ENCODE results near the gene CADM2.

DNA sequence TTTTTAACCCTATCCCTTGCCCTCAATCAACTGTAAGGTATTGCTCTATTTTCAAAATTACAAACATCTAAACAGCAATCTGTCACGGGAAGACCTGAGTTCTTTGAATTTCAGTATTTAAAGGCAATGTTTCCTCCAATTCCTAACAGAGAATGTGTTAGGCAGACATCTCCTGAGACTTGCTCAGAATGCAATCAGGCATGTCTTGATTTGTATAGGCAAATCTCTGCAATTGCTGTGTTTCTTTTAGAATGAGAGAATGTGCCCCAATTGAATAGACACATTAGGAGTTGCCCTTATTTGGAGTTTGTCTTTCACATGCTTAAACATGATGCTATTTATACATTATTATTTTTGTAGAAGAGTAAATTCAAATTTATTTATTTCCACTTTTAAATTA lies 205.6 kb downstream of the CADM2 start:
- TF ChIP-seq, protein P1, sequence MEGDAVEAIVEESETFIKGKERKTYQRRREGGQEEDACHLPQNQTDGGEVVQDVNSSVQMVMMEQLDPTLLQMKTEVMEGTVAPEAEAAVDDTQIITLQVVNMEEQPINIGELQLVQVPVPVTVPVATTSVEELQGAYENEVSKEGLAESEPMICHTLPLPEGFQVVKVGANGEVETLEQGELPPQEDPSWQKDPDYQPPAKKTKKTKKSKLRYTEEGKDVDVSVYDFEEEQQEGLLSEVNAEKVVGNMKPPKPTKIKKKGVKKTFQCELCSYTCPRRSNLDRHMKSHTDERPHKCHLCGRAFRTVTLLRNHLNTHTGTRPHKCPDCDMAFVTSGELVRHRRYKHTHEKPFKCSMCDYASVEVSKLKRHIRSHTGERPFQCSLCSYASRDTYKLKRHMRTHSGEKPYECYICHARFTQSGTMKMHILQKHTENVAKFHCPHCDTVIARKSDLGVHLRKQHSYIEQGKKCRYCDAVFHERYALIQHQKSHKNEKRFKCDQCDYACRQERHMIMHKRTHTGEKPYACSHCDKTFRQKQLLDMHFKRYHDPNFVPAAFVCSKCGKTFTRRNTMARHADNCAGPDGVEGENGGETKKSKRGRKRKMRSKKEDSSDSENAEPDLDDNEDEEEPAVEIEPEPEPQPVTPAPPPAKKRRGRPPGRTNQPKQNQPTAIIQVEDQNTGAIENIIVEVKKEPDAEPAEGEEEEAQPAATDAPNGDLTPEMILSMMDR (IDR thresholded peaks at IDR 0.05; ENCODE audit: low read length) = no peak
- no peak for TF ChIP-seq EZH2 (IDR thresholded peaks at IDR 0.05; ENCODE audit: borderline replicate concordance, low read length)
